ENCODE results near the gene BSDC1. TPM values are rescaled to one million over a fixed set of nuclear protein-coding genes. Genes with fewer than 3 reads are reported as not detected.

The BSDC1 gene
- polyA plus RNA-seq, 1 of the 3 experiments (the other 2 are of a cell fraction): 51.0 TPM

DNA sequence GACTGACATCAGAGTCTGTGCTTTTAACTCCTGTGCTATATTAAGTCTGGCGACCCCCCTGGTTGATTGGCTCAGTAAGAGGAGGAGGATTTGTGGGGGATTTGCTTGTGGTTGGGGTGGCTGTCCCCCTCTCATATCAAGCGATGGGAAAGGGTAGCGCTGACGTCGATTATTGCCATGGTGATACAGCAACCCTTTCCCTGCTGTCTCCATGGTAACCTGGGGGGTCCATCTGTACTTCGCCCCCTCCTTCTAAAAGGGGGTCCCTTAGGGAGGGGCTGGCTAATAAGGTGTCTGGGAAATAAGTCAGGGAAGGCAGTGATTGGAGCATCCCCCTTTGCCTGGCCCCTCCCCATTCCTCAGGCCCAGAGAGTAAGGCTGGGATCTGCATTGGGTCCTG is 36.6 kb downstream of the BSDC1 start:
- no peaks in the 10 kb centered on the region for H3K9me3 ChIP-seq
- peaks cover 8% of the 10 kb centered on the region for H3F3A ChIP-seq (replicated peaks; ENCODE audit: insufficient read depth)
- no peak overlapping the region for H3K4me3 ChIP-seq (ENCODE audit: low read depth in 2 of 2, low read length in 1 of 2)
- no peak for DNase-seq
- no peak overlapping the region for H2AFZ ChIP-seq (ENCODE audit: low read depth)
- peaks cover 0 to 9% of the 10 kb centered on the region in 2 experiments for H3K36me3 ChIP-seq (replicated peaks in 1 of 2; ENCODE audit: control insufficient read depth in 1 of 2, insufficient read depth in 2 of 2, low read length in 1 of 2)
- 82% methylated on average over 6 of the region's 6 CpGs for WGBS (ENCODE audit: low lambda C conversion rate)
- H3K4me2 ChIP-seq: no peak overlapping the region
- no peaks in the 10 kb centered on the region for H3K9me2 ChIP-seq
- no peaks in the 10 kb centered on the region for H4K20me1 ChIP-seq (ENCODE audit: insufficient read depth)
- no peaks in the 10 kb centered on the region for H3K27me3 ChIP-seq (ENCODE audit: insufficient read depth)
- TF ChIP-seq TEAD4 (IDR thresholded peaks at IDR 0.05; ENCODE audit: borderline replicate concordance, insufficient read depth) (no peak), POLR2AphosphoS5 (IDR thresholded peaks at IDR 0.05; ENCODE audit: low read depth, low read length) (no peak), RCOR1 (IDR thresholded peaks at IDR 0.05; ENCODE audit: low read length) (no peak), RFX5 (IDR thresholded peaks at IDR 0.05; ENCODE audit: low read length) (no peak), NRF1 (IDR thresholded peaks at IDR 0.05; ENCODE audit: low read depth, low read length) (no peak), GABPA (IDR thresholded peaks at IDR 0.05; ENCODE audit: low read depth) (no peak), TCF12 (IDR thresholded peaks at IDR 0.05) (no peak), PBX3 (IDR thresholded peaks at IDR 0.05) (no peak), SMC3 (IDR thresholded peaks at IDR 0.05; ENCODE audit: low read depth, low read length) (no peak), FOXJ3 (CRISPR knock-in tag; IDR thresholded peaks at IDR 0.05) (no peak), CTCF (IDR thresholded peaks at IDR 0.05) (no peak), ELF1 (IDR thresholded peaks at IDR 0.05) (no peak), RAD21 (IDR thresholded peaks at IDR 0.05; ENCODE audit: low read length) (no peak), TAF1 (IDR thresholded peaks at IDR 0.05; ENCODE audit: borderline replicate concordance, low read depth, low read length) (no peak), ZBTB33 (IDR thresholded peaks at IDR 0.05; ENCODE audit: borderline replicate concordance, low read depth) (no peak), NFIC (IDR thresholded peaks at IDR 0.05; ENCODE audit: borderline replicate concordance) (no peak)
- TF ChIP-seq, protein P1, sequence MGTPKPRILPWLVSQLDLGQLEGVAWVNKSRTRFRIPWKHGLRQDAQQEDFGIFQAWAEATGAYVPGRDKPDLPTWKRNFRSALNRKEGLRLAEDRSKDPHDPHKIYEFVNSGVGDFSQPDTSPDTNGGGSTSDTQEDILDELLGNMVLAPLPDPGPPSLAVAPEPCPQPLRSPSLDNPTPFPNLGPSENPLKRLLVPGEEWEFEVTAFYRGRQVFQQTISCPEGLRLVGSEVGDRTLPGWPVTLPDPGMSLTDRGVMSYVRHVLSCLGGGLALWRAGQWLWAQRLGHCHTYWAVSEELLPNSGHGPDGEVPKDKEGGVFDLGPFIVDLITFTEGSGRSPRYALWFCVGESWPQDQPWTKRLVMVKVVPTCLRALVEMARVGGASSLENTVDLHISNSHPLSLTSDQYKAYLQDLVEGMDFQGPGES (IDR thresholded peaks at IDR 0.05; ENCODE audit: low read depth, low read length): no peak
- H3K9ac ChIP-seq: no peak overlapping the region
- no peak overlapping the region for H3K27ac ChIP-seq (ENCODE audit: low read depth in 2 of 2, low read length in 1 of 2)
- H3K4me1 ChIP-seq (ENCODE audit: control insufficient read depth in 1 of 2, insufficient read depth in 2 of 2, low read depth in 1 of 2, low read length in 1 of 2): peaks cover 0 to 2% of the 10 kb centered on the region in 2 experiments; a peak in 1 of 4 replicates
- ChIA-PET POLR2A (interaction anchor here (1.5 kb wide), 1 partner anchor 19 kb away, joined by 5 read pairs; no protein-coding TSS in a partner anchor), CTCF (no interaction called here)
- no peaks in the 10 kb centered on the region; the same call in 1 of the 2 replicates for H3K79me2 ChIP-seq (ENCODE audit: insufficient read depth)

Measured in SK-N-SH (cell line).